Fibroblast of skin of right quadriceps (primary cell): ENCODE data around the gene CYP17A1.
"Not testable (repeated sequence)": the region's sequence is repeated elsewhere in the genome, so short reads cannot be mapped to it uniquely, and the experiment has no call there.

Source experiments
- DNase-seq: peaks from one replicate; pipeline ENCODE4 v3.0.0-alpha.2; 2013

Gene CYP17A1

DNA sequence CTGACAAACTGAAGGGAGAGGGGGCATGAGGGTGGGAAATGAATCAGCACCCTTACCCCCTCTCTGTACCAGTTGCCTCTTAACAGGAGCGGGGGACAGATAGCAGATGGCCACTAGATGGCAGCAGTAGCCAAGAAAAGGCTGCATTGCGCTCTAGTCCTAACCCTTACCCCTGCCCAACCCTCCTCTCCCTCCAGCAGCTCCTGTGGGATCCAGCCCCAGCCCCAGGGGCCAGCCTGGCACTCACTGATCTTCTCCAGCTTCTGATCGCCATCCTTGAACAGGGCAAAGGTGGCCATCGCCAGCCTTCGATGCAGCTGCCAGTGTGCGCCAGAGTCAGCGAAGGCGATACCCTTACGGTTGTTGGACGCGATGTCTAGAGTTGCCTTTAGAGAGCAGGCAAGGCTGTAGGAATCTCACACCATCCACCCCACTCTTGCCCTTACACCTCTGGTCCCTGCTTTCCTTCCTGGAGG lies 2.2 kb downstream of the CYP17A1 start:
- peak; percentile 69 for DNase-seq

DNA sequence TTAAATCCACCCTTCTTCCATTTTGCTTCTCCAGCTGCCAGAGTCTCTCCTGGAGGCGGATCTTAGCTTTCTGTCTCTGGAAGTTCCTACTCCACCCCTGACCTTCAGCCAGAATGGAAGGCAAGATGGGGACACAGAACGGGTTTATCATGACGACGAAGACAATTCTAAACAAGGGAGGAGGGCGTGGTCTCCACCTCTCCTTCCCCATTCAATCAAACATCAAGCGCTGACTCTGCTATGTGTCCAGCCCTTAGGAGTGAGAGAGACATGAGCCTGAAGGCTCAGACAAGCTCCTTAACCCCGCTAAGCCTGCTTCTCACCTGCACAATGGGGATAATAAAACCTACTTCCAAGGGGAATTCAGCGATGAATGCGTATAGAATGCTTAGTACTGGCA lies 3.1 kb downstream of the CYP17A1 start:
- no peak for DNase-seq

DNA sequence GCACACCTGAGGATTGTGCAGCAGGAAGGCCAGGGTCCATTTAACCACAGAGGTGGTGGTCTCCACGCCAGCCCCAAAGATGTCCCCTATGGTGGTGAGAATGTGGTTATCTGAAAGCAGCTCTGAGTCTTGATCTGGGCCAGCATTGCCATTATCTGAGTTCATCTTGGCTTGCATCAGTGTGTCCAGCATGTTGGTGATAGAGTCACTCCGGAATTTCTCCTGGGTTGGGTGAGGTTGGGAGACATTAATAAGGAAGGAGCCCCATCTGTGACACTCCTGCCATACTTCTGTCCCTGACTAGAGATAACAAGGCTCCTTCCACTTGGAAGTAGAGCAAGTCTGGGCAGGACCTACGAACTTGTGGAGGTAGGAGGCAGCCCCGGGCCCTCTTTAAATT lies 4.2 kb downstream of the CYP17A1 start:
- DNase-seq: no peak

DNA sequence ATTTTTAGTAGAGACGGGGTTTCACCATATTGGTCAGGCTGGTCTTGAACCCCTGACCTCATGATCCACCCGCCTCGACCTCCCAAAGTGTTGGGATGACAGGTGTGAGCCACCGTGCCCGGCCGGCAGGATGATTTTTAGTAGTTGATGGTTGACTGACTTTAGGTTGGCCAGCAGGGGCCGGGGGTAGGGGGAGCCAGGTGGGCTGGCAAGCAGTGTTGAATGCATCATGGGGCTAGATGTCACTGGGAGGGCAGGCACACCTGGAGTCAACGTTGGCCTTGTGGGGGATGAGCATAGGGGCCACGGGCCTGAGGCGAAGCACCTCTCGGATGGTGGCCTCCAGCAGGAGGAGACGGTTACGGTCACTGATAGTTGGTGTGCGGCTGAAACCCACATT lies 5.0 kb downstream of the CYP17A1 start:
- DNase-seq: no peak

DNA sequence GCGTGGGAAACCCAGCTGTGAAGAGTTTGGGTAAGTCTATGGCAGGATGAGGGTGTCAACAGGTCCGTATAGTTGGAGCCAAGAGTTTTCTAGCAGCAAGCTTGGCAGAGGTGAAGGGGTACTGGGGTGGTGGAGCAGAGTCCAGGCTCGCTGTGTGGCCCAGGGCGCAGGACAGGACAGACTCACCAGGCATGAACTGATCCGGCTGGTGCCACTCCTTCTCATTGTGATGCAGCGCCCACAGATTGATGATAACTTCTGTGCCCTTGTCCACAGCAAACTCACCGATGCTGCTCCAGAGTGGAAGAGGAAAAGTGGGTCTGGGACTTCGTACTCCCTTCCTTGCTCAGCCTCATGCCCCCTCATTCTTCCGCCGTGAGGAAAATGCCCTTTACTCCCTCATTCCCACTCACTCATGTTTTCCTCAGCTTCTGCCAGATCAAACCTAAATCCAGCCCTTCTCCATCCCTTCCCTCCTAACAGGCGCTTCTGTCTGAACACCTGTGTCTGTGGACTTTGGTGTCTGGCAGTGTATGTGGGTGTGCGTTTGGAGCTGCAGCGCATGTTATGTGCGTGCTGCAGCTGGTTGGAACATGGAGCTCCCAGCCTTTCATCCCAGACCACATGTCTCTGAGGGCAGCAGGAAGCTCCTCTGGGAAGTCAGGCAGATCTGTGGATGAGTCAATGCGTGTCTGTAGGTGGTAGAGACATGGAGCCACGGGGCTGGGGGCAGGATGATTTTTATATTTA lies 5.7 kb downstream of the CYP17A1 start:
- peak; percentile 53 for DNase-seq

DNA sequence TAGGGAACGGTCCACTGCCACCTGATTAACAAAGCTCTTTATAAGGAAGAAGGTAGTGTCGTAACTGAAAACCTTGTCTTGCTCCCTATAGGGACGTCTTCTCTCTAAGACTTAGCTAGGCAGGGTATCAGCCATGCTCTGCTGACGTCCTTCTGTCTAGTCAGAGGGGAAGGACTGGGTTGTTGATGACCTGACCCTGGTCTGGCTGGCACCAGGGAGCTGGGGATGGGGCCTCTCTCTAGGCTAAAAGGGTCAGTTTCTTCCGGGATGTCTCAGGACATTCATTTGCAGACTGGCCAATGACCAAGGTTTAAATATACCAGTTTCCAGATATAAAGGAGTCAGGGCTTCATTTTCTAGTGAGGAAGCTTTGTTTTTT lies 9.6 kb downstream of the CYP17A1 start:
- no peak for DNase-seq

DNA sequence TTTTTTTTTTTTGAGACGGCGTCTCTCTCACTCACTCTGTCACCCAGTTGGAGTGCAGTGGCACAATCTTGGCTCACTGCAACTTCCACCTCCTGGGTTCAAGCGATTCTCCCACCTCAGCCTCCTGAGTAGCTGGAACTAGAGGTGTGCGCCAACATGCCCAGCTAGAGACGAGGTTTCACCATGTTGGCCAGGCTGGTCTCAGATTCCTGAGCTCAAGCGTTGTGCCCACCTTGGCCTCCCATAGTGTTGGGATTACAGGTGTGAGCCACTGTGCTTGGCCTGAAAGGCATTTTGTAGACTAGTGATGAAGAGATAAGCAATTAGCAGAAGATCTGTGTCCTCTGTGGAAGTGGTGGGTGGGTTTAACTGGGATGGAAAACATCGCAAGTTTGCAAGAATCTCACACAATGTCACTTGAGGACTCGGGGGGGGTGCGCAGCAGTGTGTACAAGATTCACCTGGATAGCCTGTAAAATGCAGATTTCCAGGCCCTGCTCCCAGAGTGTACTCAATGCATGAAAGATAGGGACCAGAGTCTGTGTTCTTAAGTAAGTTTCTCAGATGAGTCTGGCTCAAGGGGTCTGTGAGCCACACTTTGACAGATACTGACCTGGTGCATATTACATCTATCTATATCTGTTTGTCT lies 10.9 kb downstream of the CYP17A1 start:
- DNase-seq: no peak

DNA sequence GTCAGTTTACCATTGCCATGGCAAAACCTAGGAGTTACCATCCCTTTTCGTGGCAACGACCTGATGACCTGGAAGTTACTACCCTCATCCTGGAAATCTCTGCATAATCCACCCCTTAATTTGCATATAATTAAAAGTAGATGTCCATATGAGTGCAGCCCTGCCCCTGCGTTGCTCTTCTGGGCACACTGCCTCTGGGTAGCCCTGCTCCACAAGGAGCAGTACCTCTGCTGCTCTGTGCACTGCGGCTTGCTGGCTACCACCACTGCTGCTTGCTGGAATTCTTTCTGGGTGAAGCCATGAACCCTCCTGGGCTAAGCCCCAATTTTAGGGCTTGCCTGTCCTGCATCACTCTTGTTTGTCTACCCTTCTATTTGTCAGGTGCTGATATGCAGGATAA lies 12.5 kb downstream of the CYP17A1 start:
- no peak for DNase-seq

DNA sequence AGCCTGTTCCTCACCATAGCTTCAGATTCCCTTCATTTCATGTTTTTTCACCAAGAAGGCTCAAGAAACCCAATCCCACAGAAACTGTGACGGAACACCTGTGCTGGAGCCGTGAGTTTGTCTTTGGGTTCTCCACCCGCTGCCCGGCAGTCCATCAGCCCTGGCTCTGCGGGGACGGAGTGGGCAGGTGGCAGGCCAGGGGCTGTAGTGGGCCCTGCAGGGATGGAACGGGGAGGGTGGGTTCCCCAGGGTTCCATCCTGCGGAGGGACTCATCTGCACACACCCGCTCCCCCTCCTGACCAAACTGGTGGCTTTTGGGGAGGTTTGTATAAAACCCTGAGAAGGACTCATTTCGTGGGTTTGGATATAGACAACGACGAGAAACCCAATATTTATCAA lies 15.0 kb downstream of the CYP17A1 start:
- no peak for DNase-seq

DNA sequence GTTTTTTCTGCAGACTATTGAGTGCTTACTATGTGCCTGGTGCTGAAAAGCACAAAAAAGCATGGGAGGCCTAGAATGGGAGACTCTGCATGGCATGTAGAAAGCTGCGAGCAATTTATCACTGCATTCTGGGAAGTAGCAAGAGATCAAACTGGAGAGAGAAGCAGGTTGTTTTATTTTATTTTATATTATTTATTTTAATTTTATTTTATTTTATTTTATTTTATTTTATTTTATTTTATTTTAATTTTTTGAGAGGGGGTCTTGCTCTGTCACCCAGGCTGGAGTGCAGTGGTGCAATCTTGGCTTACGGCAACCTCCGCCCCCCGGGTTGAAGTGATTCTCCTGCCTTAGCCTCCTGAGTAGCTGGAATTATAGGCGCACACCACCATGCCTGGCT lies 17.2 kb downstream of the CYP17A1 start:
- not testable (repeated sequence) for DNase-seq

DNA sequence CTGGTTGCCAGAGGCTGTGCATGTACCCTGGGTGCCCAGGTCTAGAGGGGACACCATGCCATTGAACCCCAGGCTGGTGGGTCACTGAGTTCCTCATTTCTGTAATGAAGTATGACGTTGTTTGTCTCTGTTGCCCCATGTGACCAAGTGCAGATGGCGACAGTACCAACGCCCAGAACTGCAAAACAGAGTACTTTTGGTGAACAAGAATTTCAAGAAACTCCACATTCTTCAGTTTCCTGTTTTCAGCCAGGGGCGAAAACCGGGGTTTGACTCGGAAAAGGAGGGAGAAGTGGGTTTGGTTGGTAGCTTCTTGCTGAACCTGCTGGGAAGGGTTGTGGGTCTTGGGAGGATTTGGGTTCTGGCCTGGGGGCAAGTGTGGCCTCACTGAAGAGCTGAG lies 18.2 kb downstream of the CYP17A1 start:
- DNase-seq: no peak

DNA sequence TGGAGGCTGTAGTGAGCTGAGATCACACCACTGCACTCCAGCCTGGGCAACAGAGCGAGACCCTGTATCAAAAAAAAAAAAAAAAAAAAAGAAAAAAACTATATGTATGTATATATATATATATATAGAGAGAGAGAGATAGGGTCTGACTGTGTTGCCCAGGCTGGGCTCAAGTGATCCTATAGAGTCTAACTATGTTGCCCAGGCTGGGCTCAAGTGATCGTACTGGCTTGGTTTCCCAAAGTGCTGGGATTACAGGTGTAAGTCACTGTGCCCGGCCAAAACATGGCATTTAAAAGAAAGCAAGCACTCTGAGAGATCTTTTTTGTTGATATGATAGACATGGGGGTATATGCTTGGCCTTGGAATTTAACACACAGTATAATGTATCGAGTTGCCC lies 20.0 kb downstream of the CYP17A1 start:
- no peak for DNase-seq

DNA sequence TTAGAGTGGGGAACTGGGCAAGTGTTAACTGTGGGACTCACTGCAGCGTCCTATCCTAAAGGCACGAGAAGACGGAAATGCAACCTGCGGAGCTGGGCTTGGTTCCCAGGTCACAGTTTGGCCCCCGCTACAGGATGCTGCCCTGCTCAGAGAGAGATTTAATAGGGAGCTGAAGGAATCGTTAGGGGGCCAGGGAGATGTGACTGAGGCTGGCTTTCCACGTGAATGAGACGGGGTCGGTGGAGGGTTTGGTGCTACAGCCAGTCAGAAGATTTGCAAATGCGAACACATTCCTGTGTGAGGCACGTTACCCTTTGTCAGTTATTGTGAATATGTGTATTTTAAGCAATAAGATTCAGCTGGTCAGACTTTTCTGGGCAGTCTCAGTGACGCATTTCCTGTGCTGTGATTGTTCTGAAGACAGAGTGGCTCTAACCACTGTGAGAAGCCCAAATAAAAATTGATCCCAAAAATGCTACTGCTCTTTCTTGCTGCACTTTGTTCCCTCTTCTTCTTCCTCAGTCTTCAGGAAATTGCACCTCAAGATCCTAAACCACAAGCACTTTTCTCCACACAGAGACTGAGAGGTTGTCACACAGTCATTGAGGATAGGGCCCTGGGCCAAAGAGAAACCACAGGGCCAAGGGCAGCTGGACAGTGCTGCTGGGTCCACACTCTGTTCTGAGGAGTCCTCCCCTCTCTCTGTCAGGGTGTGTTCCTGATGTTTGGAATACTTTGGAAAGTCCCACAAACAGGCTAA lies 21.2 kb downstream of the CYP17A1 start:
- DNase-seq: peak; percentile 62

DNA sequence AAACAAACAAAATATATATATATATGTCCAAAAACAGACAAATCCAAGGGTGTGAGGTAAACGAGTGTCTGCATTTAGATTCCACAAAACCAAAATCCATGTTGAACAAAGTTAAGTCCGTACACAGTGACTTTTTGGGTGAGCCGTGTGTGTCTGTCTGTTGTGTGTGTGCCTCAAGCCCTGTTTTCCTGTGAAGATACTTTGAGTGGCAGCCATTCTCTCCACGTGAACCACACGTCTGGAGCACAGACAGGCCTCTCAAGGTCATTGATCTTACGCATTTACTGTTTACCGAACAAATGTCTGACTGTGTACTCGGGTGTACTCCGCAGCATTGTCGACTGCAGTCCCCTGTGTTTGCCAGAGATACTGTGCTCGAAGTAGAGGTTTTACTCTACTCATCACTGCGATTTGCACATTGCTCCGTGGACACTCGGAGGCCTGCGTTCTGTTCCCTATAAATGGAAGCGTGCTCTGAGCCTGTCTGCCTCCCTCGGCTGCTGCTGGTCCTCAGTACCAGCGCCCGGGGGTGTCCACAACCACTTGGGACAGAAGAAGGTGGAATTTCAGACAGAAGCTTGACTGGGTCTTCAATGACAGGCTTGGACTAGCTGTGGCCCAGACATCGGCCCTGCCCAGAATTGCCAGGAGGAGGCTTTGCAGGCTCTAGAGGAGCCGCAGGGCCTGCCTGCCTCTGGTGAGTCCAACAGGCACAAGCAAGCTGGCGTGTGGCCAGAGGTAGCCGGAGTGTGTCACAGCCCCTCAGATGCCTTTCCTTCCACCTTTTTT lies 22.1 kb downstream of the CYP17A1 start:
- peak; percentile 56 for DNase-seq

DNA sequence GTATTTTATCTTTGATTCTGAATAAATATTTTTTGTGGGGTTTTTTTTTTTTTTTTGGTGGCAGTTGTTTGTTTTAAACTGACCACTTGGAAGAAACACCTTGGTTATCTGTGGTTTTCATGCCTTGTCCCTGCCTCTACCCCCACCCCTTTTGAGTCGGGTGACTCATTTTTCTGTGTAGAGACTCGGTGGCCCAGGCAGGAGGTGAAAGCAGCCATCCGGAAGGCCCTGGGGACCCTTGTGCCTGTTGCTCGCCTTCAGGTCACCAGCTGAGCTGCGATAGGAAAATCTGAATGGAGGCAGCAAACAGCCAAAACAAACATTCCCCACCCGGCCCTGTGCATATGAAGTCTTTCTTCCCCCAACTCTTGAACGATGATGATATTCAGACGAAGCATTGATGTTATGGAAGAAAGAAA lies 22.8 kb downstream of the CYP17A1 start:
- no peak for DNase-seq

DNA sequence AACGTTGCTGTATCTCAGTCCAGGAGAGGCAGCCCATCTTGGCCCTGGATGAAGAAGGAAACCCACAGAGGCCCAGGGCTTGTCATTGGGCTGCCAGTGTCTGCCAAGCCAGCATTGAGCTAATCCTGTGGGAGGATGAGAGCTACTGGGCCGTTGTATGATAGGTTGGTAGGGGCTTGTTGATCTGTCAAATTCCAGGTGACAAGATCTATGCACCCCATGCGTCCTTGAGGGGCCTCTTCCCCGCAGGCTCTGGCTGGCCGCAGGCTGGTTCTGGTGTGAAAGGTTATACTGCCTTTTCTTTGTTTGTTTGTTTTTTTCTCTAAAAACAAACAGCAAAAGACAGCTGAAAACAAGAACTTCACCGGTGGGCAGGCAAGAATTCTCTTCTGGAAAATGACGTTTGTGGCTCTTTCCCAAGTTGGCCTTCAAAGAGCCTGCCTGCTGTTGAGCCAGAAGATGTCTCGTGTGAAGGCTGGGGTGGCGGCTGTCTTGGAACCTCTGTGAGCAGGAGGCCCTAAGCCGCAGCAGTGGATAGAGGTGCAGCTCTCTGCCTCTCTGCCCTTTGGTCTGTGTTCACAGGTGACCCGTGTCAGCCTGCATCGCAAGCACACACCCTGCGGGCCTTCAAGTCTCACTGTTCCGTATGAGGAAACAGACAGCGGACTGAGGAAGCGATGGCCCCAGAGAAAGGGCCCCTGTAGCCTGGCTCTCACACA lies 23.3 kb downstream of the CYP17A1 start:
- no peak for DNase-seq

DNA sequence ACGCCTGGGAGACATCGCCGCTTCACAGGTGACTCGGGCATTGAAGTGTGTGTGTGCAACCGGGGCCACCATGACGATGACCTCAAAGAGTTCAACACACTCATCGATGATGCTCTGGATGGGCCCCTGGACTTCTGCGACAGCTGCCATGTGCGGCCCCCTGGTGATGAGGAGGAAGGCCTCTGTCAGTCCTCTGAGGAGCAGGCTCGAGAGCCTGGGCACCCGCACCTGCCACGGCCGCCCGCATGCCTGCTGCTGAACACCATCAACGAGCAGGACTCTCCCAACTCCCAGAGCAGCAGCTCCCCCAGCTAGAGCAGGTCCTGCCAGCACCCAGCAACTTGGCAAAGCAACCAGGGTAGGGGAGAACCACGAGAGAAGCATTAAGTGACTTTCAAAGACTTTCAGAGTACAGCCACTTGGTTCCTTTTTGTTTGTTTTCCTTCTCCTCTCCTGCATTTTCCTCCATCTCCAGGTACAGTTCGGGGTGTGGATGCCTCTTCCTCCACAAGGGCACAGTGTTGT lies 24.1 kb downstream of the CYP17A1 start:
- no peak for DNase-seq

DNA sequence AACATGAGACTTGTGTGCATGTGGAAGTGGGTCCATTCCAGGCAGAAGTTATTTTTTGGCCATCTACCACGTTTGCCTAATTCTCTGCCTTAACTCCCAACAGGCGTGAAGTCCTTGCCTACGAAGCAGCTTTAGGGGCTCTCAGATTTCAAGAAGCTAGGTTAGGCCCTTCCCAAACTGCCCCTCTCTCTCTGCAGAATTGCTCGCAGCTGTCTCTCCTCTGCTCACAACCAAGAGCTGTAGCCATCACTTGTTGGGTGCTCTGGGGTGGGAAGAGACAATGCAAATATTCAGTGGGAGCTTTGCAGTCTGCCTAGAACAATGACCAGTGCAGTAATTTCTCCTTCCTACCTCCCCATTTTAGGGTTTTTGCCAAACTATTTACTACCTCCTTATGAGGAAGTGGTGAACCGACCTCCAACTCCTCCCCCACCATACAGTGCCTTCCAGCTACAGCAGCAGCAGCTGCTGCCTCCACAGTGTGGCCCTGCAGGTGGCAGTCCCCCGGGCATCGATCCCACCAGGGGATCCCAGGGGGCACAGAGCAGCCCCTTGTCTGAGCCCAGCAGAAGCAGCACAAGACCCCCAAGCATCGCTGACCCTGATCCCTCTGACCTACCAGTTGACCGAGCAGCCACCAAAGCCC lies 24.9 kb downstream of the CYP17A1 start:
- DNase-seq: peak; percentile 19

DNA sequence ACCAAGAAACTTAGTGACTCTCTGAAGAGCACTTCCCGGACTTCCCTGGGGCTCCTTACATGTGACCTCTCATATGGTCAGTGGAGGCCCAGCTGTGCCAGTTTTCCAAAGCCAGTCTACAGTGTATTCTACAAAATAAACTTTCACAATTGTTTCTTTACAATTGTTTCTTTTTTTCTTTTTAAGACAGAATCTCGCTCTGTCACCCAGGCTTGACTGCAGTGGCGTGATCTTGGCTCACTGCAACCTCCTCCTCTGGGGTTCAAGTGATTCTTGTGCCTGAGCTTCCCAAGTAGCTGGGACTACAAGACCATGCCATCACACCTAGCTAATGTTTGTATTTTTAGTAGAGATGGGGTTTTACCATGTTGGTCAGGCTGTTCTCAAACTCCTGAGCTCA lies 25.9 kb downstream of the CYP17A1 start:
- no peak for DNase-seq

DNA sequence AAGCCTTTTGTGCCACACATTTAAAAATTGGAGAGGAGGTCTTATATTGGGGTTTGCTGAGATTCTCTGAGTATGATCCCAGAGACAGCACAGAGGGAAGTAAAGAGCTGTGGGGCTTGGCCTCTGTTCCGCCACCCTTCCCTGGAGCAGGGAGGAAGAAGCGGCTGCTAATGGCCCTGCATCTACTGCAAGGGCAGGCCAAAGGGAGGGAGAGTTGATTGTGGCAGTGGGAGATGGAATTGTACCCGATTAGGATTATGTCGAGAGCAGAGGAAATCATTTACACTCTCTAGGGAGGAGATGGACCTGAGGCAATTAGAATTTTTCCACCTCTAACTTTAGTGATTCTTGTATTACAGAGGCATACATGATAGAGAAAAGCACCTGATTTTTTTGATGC lies 28.8 kb downstream of the CYP17A1 start:
- DNase-seq: no peak

DNA sequence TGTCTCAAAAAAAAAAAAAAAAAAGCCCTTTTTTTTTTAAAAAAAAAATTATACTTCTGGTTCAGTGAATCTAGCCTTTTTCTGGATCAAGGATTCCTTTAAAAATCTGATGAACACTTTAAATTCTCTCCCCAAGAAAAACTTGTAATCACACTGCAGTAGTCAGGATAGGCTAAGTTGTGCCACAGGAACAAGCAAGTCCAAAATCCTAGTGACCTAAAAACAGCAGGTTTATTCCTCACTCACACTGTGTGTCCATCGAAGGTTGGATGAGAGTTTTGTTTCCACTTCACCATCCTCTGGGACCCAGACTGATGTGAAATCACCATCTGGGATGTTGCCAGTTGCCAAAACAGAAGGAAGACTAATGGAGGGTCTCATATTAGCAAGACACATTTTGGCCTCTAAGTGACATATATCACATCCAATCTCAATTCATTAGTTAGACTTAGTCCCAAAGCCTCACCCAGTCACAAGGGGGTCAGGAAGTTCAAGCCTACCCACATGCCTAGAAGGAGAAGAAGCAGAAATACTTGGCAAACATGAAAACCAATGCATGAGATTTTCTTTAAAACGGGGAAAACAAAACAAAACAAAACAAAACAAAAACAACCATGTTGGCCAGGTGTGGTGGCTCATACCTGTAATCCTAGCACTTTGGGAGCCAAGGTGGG lies 32.7 kb downstream of the CYP17A1 start:
- DNase-seq: no peak
